Motor neuron (in vitro differentiated cells): Measurements from ENCODE around the gene NRAP. TPM values are rescaled to one million over a fixed set of nuclear protein-coding genes. Genes with fewer than 3 reads are reported as not detected.
A peak's percentile ranks its signal among the peaks of the same experiment; 100 is the strongest.

Experiments
- ATAC-seq, 8 experiments: fragments of 200-7000 bp; cut with Tn5 transposase; replicated peaks in 6 of 8; 2 replicates each; pipeline ENCODE4 v1.8.0; 2021; ENCODE audit warnings: mild to moderate bottlenecking in 8 of 8, moderate library complexity in 8 of 8
- H3K27ac ChIP-seq, 2 donors: fragments of 250-450 bp; sonication (Bioruptor Pico); 2 replicates each; pipeline ENCODE4 v1.9.0; 2021; ENCODE audit warnings: antibody characterized with exemption in 2 of 2, mild to moderate bottlenecking in 2 of 2, moderate library complexity in 1 of 2
- H3K4me1 ChIP-seq, 2 donors: fragments of 250-450 bp; sonication (Bioruptor Pico); replicated peaks in 1 of 2; 2 replicates each; pipeline ENCODE4 v1.6.1; 2021; ENCODE audit warnings: antibody characterized with exemption in 2 of 2, mild to moderate bottlenecking in 2 of 2, moderate library complexity in 1 of 2
- H3K4me3 ChIP-seq, 5 donors: fragments of 250-450 bp; sonication (Bioruptor Pico); 2 replicates each; pipeline ENCODE4 v1.9.0; 2021; ENCODE audit warnings: antibody characterized with exemption in 5 of 5, mild to moderate bottlenecking in 5 of 5, moderate library complexity in 4 of 5
- WGBS, 10 experiments: fragments of 450-650 bp; shearing (Covaris generic); methylation state at CpG; one replicate each; pipeline ENCODE4 v1.0.0; 2022; 5-methylcytosine and 5-hydroxymethylcytosine counted together
- in situ Hi-C, 9 experiments: fragments of 400-800 bp; cut with MboI; loops; one replicate each; pipeline ENCODE4 v1.15.0; 2021; ENCODE audit warnings: low sequenced_read_pairs in 9 of 9, low pct_unique_long_range_greater_than_20kb in 2 of 9; ENCODE audit not compliant: unreplicated experiment in 9 of 9
- total RNA-seq, 8 experiments: library from RNA; unstranded; fragments of 300-600 nt; gene quantifications; 2 replicates each; pipeline versions ENCODE4 v1.2.3 to v1.2.4, GENCODE V29; 2022

The NRAP gene
- total RNA-seq, 8 experiments from 2014 or later = 0.15 to 5.3 (median 1.3) TPM; not detected in 2

DNA sequence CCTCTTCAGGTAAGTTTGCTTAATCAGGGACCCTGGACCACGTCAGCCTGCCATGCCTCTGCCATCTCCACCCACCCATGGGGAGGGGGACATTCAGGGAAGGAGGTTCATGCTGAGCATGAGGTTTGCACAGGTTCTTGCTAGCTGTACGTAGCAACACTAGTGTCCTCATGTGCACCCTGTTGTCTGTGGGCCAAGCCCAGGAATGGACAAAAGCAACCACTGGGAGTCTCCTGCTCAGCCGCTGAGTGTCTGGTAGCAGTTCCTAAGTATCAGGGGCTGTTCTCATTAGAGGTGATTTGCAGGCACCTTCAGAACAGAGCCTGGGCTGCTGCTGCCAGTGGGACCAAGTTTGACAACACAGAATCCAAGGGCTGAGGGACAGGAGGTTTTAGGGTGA is 33.8 kb upstream of the NRAP start:
- Histone ChIP-seq H3K4me3 (no peak overlapping the region), H3K4me1 (no peaks in the 10 kb centered on the region), H3K27ac (no peak overlapping the region)
- no peak for ATAC-seq
- 86 to 100% (median 100%) methylated on average over 1 of the region's 3 CpGs; no CpG with 5 or more reads in 3 of the 10 experiments for WGBS, 10 experiments
- in situ Hi-C loops = no loop called here

DNA sequence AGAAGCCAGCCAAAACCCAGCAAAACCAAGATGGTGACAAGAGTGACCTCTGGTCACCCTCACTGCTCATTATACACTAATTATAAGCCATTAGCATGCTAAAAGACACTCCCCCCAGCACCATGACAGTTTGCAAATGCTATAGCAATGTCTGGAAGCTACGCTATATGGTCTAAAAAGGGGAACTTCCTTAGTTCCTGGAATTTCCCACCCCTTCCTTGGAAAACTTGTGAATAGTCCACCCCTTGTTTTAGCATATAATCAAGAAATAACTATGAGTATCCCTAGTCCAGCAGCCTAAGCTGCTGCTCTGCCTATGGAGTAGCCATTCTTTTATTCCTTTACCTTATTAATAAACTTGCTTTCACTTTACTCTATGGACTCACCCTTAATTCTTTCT is 31.9 kb upstream of the NRAP start:
- H3K4me3 ChIP-seq = no peak overlapping the region
- 88 to 100% (median 100%) methylated on average over 1 of the region's 1 CpG; no CpG with 5 or more reads in 3 of the 10 experiments for WGBS, 10 experiments

DNA sequence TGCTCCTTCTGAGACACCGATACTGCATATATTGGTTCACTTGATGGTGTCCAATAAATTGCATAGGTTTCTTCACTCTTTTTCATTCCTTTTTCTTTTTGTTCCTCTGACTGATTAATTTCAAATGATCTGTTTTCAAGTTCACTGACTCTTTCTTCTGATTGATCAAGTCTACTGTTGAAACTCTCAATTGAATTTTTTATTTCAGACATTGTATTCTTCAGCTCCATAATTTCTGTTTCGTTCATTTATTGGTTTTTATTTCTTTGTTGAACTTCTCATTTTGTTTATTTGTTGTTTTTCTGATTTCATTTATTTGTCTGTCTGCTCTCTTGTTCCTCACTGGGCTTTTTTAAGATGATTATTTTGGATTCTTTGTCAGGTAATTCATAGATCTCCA is 29.5 kb upstream of the NRAP start:
- in situ Hi-C loops = no loop called here
- 87 to 96% (median 91%) methylated on average over 1 to 2 of the region's 2 CpGs for WGBS, 10 experiments
- H3K27ac ChIP-seq = no peak overlapping the region
- ATAC-seq = no peak
- H3K4me3 ChIP-seq = no peak overlapping the region
- no peaks in the 10 kb centered on the region for H3K4me1 ChIP-seq

More for the DNA sequence above, 31.9 kb upstream of the NRAP start:
- Histone ChIP-seq H3K27ac (no peak overlapping the region), H3K4me1 (no peaks in the 10 kb centered on the region)
- no peak for ATAC-seq
- in situ Hi-C loops = no loop called here

DNA sequence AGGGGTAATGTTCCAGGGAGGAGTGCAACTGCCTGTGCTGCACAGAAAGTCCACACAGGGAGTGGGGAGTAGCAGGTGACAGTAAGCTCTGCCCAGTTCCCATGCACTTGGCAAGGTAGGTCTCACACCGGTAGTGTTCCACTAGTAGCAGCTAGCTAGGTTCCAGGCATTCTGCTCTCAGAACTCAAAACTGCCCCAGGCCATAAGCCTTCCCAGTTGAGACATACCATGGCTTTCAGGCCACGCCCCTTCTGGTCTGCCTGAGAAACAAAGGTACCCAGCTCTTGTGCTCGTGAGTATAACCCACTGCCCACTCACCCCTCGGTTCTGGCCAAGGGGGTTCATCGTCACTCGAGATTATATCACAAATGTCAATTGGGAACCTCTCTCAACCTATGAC is 28.4 kb upstream of the NRAP start:
- H3K27ac ChIP-seq = no peak overlapping the region
- no peaks in the 10 kb centered on the region for H3K4me1 ChIP-seq
- ATAC-seq = no peak
- no peak overlapping the region for H3K4me3 ChIP-seq
- WGBS, 10 experiments = 90 to 100% (median 95%) methylated on average over 2 to 4 of the region's 6 CpGs; no CpG with 5 or more reads in 5 of the 10 experiments
- in situ Hi-C loops = no loop called here

DNA sequence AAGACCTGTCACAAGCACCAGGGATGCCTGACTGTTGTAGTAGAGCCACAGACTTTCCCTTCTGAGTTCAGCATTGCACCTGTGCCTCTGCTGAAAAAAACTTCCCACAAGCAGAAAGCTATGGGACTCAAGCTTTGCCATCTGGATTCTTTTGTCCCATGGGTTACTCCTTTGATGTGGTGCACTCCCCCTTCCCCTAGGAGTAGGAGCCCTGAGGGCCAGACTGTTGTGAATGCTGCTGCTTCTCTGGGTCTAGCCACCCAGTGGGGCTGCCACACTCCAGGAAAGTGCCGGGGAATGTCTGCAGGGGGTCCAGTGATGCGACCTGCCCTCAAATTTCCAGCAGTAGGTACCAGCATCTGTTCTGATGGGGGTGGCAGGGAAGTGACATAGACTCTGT is 27.5 kb upstream of the NRAP start:
- 80 to 100% (median 100%) methylated on average over 1 to 2 of the region's 2 CpGs; no CpG with 5 or more reads in 7 of the 10 experiments for WGBS, 10 experiments
- ATAC-seq = no peak
- H3K27ac ChIP-seq = no peak overlapping the region
- H3K4me3 ChIP-seq = no peak overlapping the region
- no peaks in the 10 kb centered on the region for H3K4me1 ChIP-seq
- in situ Hi-C loops = no loop called here

DNA sequence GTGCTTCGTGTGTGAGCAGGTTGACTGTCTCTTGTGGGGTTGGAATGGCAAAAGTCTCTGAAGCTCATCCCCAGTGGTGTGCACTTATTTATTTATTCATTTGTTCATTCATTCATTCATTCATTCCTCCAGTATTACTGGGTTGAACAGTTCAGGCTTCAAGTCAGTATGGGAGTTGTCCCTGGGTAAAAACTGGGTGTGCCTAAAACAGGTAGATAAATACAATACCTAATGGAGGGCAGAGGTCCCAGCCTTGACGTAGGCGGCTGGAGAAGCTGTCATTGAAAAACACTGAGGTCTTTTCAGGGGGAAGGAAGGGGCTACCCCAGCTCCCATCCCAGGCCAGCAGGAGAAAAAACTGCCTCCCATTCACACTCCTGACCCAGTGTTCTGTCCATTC is 26.9 kb upstream of the NRAP start:
- no peaks in the 10 kb centered on the region for H3K4me1 ChIP-seq
- H3K27ac ChIP-seq = no peak overlapping the region
- H3K4me3 ChIP-seq = no peak overlapping the region
- WGBS, 10 experiments = 0 to 100% (median 79%) methylated on average over 1 to 3 of the region's 3 CpGs; no CpG with 5 or more reads in 4 of the 10 experiments
- in situ Hi-C loops = no loop called here
- ATAC-seq = no peak

DNA sequence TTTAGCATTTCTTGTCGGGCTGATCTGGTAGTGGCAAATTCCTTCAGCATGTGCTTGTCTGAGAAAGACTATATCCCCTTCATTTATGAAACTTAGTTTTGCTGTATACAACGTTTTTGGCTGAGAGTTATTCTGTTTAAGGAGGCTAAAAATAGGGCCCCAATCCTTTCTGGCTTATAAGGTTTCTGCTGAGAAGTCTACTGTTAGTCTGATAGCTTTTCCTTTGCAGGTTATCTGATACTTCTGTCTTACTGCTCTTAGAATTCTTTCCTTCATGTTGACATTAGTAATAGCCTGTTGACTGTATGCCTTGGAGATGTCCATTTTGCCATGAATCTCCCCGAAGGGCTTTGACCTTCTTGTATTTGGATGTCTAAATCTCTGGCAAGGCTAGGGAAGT is 25.7 kb upstream of the NRAP start:
- H3K27ac ChIP-seq = no peak overlapping the region
- in situ Hi-C loops = no loop called here
- 35 to 100% (median 64%) methylated on average over 2 to 3 of the region's 3 CpGs for WGBS, 10 experiments
- ATAC-seq = no peak
- no peak overlapping the region for H3K4me3 ChIP-seq
- H3K4me1 ChIP-seq = no peaks in the 10 kb centered on the region

DNA sequence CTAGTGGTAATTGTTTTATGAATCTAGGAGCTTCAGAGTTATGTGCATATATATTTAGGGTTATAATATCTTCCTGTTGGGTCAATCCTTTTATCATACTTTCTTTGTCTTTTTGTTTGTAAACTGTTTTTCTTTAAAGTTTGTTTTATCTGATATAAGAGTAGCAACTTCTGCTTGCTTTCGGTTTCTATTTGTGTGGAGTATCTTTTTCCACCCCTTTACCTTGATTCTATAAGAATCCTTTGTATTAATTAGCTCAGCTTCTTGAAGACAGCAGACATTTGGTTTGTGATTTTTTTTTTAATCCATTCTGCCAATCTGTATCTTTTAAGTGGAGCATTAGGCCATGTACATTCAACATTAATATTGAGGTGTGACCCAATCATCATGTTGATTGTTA is 25.2 kb upstream of the NRAP start:
- WGBS, 10 experiments = 83 to 100% (median 91%) methylated on average over 1 of the region's 1 CpG; no CpG with 5 or more reads in 2 of the 10 experiments
- ATAC-seq = no peak
- Histone ChIP-seq H3K4me3 (no peak overlapping the region), H3K27ac (no peak overlapping the region), H3K4me1 (no peaks in the 10 kb centered on the region)
- in situ Hi-C loops = no loop called here

DNA sequence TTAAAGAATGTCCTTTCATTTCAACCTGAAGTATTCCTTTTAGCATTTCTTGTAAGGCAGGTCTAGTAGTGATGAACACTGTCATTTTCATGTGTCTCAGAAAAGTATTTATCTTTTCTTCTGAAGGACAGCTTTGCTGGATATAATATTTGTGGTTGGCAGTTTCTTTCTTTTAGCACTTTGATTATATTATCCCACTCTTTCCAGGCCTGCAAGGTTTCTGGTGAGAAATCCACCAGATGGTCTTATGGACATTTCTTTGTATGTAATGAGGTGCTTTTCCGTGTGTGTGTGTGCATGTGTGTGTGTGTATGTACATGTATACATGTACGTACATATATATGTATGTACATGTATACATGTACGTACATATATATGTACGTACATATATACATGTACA is 23.2 kb upstream of the NRAP start:
- Histone ChIP-seq H3K4me1 (no peaks in the 10 kb centered on the region), H3K27ac (no peak overlapping the region), H3K4me3 (no peak overlapping the region)
- in situ Hi-C loops = no loop called here
- no peak for ATAC-seq
- 88 to 100% (median 98%) methylated on average over 1 to 4 of the region's 4 CpGs; no CpG with 5 or more reads in 4 of the 10 experiments for WGBS, 10 experiments

DNA sequence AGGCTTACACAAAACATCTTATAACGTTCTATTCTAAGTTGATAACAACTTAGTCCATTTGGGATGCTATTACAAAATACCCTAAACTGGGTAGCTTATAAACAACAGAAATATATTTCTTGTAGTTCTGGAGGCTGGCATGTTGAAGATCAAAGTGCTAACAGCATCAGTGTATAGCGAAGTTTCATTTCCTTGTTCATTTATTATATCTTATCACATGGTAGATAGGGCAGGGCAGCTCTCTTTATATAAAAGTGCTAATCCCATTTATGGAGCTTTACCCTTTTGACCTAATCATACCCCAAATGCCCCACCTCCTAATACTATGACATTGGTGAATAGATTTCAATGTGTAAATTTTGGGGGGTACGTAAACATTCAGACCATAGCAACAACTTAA is 22.2 kb upstream of the NRAP start:
- 83 to 100% (median 92%) methylated on average over 1 to 3 of the region's 3 CpGs; no CpG with 5 or more reads in 1 of the 10 experiments for WGBS, 10 experiments
- Histone ChIP-seq H3K4me3 (no peak overlapping the region), H3K4me1 (no peaks in the 10 kb centered on the region), H3K27ac (no peak overlapping the region)
- no peak for ATAC-seq
- in situ Hi-C loops = no loop called here

DNA sequence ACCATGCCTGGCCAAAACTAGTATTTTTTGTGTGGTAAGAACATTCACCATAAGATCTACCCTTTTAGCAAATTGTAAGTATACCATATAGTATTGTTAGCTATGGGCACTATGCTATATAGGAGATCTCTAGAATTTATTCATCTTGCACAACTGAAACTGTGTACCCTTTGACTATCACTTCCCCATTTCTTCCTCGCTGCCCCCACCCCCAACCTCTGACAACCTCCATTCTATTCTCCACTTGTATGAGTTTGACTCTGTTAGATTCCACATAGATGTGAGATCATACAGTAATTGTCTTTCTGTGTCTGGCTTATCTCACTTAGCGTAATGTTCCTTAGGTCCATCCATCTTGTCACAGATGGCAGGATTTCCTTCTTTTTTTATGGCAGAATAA is 19.5 kb upstream of the NRAP start:
- Histone ChIP-seq H3K4me1 (no peaks in the 10 kb centered on the region), H3K4me3 (no peak overlapping the region), H3K27ac (no peak overlapping the region)
- in situ Hi-C loops = no loop called here
- WGBS, 10 experiments = 85 to 100% (median 100%) methylated on average over 1 to 2 of the region's 2 CpGs; no CpG with 5 or more reads in 3 of the 10 experiments
- no peak for ATAC-seq

DNA sequence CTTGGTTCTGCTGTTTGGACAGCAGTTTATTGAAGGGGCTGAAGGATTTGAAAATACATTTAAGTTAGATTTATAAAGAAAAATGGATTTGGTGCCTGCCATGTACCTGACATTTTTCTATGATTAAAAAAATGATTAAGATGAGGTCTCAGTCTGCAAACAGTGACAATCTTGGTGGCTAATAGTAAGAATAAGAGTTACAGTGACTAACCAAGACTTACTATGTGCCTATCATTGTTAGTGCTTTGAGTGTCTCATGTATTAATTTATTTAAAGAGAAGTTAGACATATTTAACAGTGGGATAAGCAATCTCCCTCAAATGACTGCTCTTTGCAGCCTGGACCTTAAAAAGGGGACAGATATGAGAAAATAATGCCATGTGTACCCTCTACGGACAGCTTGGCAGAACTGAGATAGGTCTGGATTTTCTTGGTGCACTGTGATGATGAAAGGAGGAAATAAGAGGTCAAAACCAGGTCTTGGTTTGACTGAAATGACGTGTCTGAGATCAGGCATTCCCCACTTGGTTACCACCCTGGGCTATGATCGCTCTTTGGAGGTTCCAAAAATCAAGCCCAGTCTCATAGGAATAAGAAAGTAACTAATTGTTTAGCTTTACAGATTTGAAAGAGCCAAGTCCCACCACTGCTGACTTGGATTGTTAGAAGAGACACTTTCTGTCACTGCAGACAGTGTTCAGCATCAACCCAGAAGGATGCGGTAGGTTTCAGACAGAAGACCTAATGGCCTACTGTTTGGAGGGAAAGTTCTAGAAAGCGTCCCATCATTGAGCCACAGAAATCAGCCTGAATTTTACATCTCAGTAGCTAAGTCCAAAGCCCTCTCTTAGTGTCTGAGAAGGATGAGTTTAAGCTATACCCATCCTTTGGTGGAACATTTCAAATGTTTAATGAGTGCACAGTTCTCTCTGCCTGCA is 18.0 kb upstream of the NRAP start:
- ATAC-seq = no peak
- WGBS, 10 experiments = 53 to 100% (median 96%) methylated on average over 1 to 4 of the region's 5 CpGs
- no peak overlapping the region for H3K27ac ChIP-seq
- no peaks in the 10 kb centered on the region for H3K4me1 ChIP-seq
- in situ Hi-C loops = no loop called here
- no peak overlapping the region for H3K4me3 ChIP-seq

DNA sequence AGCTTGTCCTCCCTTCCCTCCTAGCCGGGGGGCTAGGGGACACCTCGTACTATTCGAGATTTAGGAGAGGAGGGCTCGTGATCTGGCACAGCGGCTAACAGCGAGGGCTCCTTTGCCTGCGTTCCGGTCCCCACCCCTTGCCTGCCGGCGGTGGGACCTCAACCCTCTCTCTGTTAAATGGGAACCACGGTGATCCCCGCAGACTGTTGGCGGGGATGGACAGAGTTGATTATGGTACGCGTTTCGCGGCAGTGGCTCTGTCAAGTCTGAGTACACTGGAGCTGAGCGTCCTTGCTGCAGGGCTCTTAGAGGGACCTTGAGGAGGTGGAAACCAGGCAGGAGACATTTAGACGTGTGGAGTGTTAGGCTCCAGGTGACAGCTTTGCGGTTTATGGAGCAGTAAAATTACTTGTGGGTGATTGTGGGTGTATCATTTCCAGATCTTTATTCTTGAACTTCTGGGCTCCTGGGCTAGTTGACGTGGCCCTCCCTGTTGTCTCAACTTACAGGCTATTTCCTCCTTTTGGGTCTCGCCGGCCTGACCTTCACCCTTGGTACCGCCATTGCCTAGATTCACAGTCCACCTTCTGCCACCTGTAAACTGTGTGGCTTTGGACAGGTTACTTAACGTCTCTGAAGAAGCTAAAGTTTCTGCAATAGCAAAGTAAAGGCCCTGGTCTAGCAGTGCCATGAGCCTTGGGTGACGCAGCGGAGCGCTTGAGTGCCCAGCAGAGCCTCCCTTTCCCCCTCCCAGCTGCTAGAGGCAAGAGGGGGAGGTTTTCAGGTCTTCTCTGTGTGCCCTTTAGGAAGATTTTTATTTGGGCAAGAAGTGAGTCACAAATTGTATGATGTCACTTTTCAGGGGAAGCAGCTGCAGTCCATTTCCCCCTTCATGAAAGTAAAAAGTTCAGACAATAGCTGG is 16.6 kb upstream of the NRAP start:
- ATAC-seq = peak; percentile 24 to 39 (median 30)
- in situ Hi-C loops = no loop called here
- 0 to 40% (median 15%) methylated on average over 1 to 21 of the region's 28 CpGs; no CpG with 5 or more reads in 3 of the 10 experiments for WGBS, 10 experiments
- Histone ChIP-seq H3K4me1 (no peaks in the 10 kb centered on the region), H3K4me3 (peak overlapping the region; percentile 50 to 81 (median 63)), H3K27ac (peak overlapping the region in 1 of 2 donors; percentile 70)
